ENCODE data around the gene TMEM72.

DNA sequence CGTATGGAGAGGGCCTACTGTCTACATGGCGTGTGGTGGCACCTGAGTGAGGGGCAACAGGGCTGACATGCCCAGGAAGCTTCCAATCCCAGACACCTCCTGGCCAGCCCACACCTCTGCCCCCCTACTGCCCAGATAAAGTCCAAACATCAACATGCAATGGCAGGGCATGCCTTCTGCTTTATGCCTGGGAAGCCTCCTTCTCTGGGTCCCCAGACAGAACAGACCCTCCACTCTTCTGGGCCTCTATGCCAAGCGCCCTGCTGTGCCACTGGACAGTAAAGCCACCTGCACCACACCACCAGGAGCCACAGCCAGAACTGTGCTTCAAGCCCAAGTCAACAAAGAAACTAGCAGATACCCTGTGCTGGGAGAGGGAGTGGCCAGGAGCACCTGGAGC lies 12.5 kb downstream of the TMEM72 start:
- TF ChIP-seq POLR2AphosphoS5 (IDR thresholded peaks at IDR 0.05; ENCODE audit: low read depth, low read length) = no peak
- no peak for TF ChIP-seq POLR2A (IDR thresholded peaks at IDR 0.05; ENCODE audit: low read depth, low read length)

Data from GM12891 (cell line).